Measurements from ENCODE around the gene GOLGB1.

- TF ChIP-seq CTCF (IDR thresholded peaks at IDR 0.05), result no peak
- no peak for TF ChIP-seq POLR2AphosphoS5 (IDR thresholded peaks at IDR 0.05)
- no peak for TF ChIP-seq POLR2A (IDR thresholded peaks at IDR 0.05)
- TF ChIP-seq EP300 (IDR thresholded peaks at IDR 0.05; ENCODE audit: low read depth), result no peak
Measured at GRCh38 chr3:121757087-121757811, 7.7 kb upstream of the GOLGB1 start.

Data from transverse colon (tissue), 4 donors.